ENCODE measurements around the gene MAPKAP1.

MAPKAP1 gene

DNA sequence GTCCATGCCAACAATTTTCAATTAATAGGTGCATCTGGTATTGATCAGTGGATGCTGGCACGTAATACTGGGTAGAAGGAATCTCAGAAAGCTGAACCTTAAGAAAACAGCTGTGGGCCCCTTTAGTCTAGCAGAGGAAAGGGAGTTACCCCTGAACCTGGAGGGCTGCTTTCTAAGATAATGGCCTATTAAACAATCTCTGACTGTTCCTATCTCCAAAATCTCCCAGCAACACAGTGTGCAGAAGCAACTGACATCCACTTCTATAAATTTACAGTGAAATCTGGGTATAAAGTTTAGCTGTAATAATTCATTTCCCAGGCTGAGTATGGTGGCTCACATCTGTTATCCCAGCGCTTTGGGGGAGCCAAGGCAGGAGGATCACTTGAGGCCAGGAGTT lies 198.8 kb downstream of the MAPKAP1 start:
- H3K4me1 ChIP-seq (ENCODE audit: insufficient read depth, low read length, severe bottlenecking) = no peaks in the 10 kb centered on the region
- H3K9me2 ChIP-seq (ENCODE audit: low read depth, low read length) = no peaks in the 10 kb centered on the region
- no peaks in the 10 kb centered on the region for H3K36me3 ChIP-seq (ENCODE audit: insufficient read depth, low read length)
- no peaks in the 10 kb centered on the region for H3K9me3 ChIP-seq (ENCODE audit: low read length)
- H3K4me2 ChIP-seq (ENCODE audit: low read length) = no peak overlapping the region
- no peak overlapping the region for H3K27ac ChIP-seq (ENCODE audit: low read depth, low read length, poor library complexity, severe bottlenecking)
- no peaks in the 10 kb centered on the region for H3K27me3 ChIP-seq (ENCODE audit: insufficient read depth, low read length)
- no peaks in the 10 kb centered on the region for H3K79me2 ChIP-seq (ENCODE audit: insufficient read depth, low read length)
- no peak overlapping the region for H2AFZ ChIP-seq (ENCODE audit: low read length)
- H4K20me1 ChIP-seq (ENCODE audit: insufficient read depth, low read length) = no peaks in the 10 kb centered on the region
- H3F3A ChIP-seq (ENCODE audit: insufficient read depth, low read length) = no peaks in the 10 kb centered on the region
- TF ChIP-seq, protein P1, sequence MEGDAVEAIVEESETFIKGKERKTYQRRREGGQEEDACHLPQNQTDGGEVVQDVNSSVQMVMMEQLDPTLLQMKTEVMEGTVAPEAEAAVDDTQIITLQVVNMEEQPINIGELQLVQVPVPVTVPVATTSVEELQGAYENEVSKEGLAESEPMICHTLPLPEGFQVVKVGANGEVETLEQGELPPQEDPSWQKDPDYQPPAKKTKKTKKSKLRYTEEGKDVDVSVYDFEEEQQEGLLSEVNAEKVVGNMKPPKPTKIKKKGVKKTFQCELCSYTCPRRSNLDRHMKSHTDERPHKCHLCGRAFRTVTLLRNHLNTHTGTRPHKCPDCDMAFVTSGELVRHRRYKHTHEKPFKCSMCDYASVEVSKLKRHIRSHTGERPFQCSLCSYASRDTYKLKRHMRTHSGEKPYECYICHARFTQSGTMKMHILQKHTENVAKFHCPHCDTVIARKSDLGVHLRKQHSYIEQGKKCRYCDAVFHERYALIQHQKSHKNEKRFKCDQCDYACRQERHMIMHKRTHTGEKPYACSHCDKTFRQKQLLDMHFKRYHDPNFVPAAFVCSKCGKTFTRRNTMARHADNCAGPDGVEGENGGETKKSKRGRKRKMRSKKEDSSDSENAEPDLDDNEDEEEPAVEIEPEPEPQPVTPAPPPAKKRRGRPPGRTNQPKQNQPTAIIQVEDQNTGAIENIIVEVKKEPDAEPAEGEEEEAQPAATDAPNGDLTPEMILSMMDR (IDR thresholded peaks at IDR 0.05; ENCODE audit: low read length) = no peak
- no peak for TF ChIP-seq EZH2 (IDR thresholded peaks at IDR 0.05; ENCODE audit: borderline replicate concordance, low read length)
- no peak overlapping the region for H3K4me3 ChIP-seq (ENCODE audit: low read depth, low read length, poor library complexity, severe bottlenecking)
- H3K9ac ChIP-seq (ENCODE audit: low read length) = no peak overlapping the region

- H3K27ac ChIP-seq (ENCODE audit: low read depth, low read length, poor library complexity, severe bottlenecking) = no peak overlapping the region
- no peaks in the 10 kb centered on the region for H4K20me1 ChIP-seq (ENCODE audit: insufficient read depth, low read length)
- H3K4me2 ChIP-seq (ENCODE audit: low read length) = no peak overlapping the region
- no peaks in the 10 kb centered on the region for H3K9me3 ChIP-seq (ENCODE audit: low read length)
- no peaks in the 10 kb centered on the region for H3K27me3 ChIP-seq (ENCODE audit: insufficient read depth, low read length)
- no peak overlapping the region for H3K9ac ChIP-seq (ENCODE audit: low read length)
- H3K4me1 ChIP-seq (ENCODE audit: insufficient read depth, low read length, severe bottlenecking) = no peaks in the 10 kb centered on the region
- no peaks in the 10 kb centered on the region for H3K79me2 ChIP-seq (ENCODE audit: insufficient read depth, low read length)
- H3K36me3 ChIP-seq (ENCODE audit: insufficient read depth, low read length) = no peaks in the 10 kb centered on the region
- no peak overlapping the region for H3K4me3 ChIP-seq (ENCODE audit: low read depth, low read length, poor library complexity, severe bottlenecking)
- no peaks in the 10 kb centered on the region for H3F3A ChIP-seq (ENCODE audit: insufficient read depth, low read length)
- H3K9me2 ChIP-seq (ENCODE audit: low read depth, low read length) = no peaks in the 10 kb centered on the region
- TF ChIP-seq EZH2 (IDR thresholded peaks at IDR 0.05; ENCODE audit: borderline replicate concordance, low read length) = no peak
- TF ChIP-seq, protein P1 (IDR thresholded peaks at IDR 0.05; ENCODE audit: low read length) = no peak
- no peak overlapping the region for H2AFZ ChIP-seq (ENCODE audit: low read length)
These were observed 199.8 kb downstream of the MAPKAP1 start for GRCh38 chr9:125507226-125507625.

- Histone ChIP-seq H3K9ac (ENCODE audit: low read length) (no peak overlapping the region), H3K9me2 (ENCODE audit: low read depth, low read length) (no peaks in the 10 kb centered on the region), H3K27ac (ENCODE audit: low read depth, low read length, poor library complexity, severe bottlenecking) (no peak overlapping the region), H3K27me3 (ENCODE audit: insufficient read depth, low read length) (no peaks in the 10 kb centered on the region), H2AFZ (ENCODE audit: low read length) (no peak overlapping the region), H3K4me3 (ENCODE audit: low read depth, low read length, poor library complexity, severe bottlenecking) (no peak overlapping the region), H3K4me2 (ENCODE audit: low read length) (no peak overlapping the region), H4K20me1 (ENCODE audit: insufficient read depth, low read length) (no peaks in the 10 kb centered on the region), H3F3A (ENCODE audit: insufficient read depth, low read length) (no peaks in the 10 kb centered on the region), H3K36me3 (ENCODE audit: insufficient read depth, low read length) (no peaks in the 10 kb centered on the region), H3K4me1 (ENCODE audit: insufficient read depth, low read length, severe bottlenecking) (no peaks in the 10 kb centered on the region), H3K9me3 (ENCODE audit: low read length) (no peaks in the 10 kb centered on the region), H3K79me2 (ENCODE audit: insufficient read depth, low read length) (no peaks in the 10 kb centered on the region)
- TF ChIP-seq, protein P1 (IDR thresholded peaks at IDR 0.05; ENCODE audit: low read length) = no peak
- no peak for TF ChIP-seq EZH2 (IDR thresholded peaks at IDR 0.05; ENCODE audit: borderline replicate concordance, low read length)
These were observed 201.0 kb downstream of the MAPKAP1 start for GRCh38 chr9:125505988-125506438.
